DLD1 (cell line): ENCODE data around the gene ITPRID1.

Experiments
- in situ Hi-C: cut with HindIII; loops from 2 replicates; pipeline ENCODE4 v1.10.0; 2017; ENCODE audit warnings: low sequenced_read_pairs

ITPRID1 gene

DNA sequence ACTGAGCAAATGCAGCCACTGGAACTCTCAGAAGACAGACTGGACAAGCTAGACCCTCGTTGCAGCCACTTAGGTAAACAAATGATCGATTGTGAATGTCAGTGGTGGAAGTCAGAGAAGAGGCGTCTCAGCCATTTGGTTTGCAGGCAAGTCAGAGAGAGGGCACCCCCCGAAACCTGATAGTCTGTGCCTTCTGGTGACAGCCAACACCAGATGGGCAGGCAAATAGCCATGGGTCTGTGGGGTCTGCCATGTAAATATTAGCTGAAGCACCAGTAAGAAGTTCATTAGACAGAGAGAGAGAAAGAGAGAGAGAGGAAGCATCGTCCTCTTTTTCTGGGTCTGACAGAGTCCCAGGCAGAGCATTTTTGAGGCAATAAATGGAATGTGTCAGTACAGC lies 178.6 kb downstream of the ITPRID1 start:
- in situ Hi-C loops, result no loop called here

DNA sequence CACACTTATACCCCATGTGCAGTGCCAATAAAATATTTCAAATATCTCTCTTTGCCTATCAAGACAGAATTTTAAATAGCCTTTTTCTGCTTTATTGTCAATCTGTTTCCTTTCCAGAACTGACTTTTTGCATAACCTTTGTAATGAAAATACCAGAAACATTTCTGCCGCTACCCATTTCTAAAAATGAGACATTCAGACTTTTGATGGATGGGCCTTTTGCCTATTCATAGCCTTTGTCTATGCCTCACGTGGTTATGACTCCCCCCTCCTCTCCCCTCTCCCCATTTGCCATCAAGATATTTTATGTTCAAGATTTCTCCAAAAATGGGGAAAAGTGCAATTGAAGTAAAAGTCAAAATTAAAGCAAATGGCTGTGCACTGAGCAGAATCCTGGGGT lies 179.0 kb downstream of the ITPRID1 start:
- in situ Hi-C loops, result no loop called here

DNA sequence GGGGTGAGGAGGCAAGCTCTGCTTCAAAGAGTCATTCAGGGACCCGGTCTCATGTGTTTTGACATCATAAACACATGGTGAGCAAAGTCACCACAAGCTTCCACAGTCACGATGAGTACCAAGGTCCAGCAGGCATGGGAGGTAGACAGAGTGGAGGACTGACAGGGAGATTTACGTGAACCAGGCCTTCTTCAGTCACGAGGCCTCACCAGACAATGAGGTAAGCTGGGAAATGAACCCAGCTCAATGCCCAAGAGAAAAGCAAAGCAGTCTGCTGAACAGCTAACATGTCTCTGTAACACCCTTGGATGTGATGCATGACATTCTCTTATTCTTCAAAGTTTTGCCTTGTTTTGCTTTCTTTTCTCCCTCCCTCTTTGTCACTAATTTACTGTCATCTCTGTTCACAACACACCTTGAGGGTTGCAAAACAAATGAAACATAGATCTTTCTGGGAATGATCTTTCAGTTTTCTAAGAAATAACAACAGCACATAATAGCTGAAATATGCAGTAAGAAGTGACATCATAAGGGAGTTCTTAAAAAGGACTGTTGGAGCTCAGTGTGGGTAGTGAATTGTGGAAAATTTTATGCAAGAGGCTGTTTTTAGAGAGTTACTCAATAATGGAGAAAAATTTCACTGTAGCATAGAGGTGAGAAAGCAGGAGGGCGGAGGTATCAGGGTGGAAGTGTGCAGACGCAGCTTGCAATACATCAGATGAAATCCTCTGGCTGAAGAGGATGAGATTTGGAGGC lies 182.1 kb downstream of the ITPRID1 start:
- in situ Hi-C loops, result no loop called here

DNA sequence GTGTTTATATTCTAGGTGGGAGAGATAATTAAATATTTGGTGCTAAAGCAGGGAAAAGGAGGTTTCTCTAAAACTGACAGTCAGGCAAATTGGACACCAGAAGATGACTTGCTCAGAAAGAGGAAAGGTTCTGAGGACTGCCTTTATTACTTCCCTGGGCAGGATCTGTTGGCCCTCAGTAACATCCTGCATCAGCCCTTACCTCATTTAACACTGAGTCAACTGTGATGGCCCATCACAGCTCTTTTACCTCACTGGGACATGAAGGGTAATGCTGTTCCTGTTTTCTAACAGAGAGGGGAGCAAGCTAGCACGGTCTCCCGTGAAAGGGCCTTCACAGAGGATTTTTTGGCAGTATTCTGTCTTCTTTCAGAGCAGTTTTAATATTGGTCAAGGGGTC lies 185.2 kb downstream of the ITPRID1 start:
- in situ Hi-C loops, result no loop called here

DNA sequence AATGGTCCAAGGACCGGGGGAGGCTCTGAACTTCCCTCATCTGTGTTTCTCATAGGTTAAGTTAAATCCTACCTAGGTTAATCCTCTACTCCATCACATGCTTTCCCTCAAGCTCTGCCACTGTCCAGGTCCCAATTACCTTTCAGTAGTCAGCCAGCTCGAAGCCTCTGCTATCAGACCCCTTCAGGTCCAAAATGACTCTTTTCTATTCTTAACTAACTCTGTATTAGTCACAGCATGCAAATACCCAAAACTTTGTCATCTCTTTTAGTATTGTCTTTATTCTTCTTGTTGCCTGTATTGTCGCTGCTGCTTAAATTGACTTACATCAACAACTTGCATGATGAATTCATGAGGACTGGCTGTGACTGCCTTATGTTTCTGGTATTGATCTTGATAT lies 188.5 kb downstream of the ITPRID1 start:
- in situ Hi-C loops, result no loop called here

DNA sequence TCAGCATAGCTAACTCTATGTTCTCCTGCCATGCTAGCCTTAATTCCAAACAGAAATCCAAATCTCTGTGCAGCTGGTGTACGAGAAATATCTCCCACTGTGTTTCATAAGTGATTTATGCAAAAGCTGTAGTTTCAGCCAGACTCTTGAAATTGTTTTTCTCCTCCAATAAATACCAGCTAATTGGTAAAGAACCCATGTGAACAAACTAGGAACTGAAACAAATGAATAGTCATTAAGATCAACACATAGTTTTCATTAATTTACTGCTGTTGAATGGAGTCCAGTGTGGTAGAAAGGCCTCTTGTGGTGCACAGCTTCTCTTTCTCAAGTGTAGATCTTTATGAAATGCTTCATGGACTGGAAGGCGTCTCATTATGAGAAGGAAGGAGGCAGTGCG lies 191.5 kb downstream of the ITPRID1 start:
- in situ Hi-C loops, result no loop called here

DNA sequence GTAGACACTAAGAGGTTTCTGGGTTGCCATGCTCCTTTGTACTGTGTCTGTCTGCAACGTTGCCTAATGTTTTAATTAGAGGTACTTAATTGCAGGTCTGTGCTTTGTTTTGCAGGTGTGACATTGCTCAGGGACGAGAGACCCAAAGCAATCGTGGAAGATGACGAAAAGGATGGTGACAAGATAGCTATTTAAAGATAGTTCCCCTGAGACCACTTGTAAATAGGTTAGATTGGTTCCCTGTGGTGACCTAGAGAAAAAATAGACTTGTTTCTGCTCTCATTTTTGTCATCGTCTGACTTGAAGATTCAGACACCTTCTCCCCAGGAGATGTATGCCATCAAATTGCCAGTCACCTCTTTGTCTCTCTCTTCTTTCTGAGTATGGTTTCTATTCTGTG lies 193.2 kb downstream of the ITPRID1 start:
- in situ Hi-C loops, result no loop called here
